Measurements from ENCODE around the gene SEMA6A.

DNA sequence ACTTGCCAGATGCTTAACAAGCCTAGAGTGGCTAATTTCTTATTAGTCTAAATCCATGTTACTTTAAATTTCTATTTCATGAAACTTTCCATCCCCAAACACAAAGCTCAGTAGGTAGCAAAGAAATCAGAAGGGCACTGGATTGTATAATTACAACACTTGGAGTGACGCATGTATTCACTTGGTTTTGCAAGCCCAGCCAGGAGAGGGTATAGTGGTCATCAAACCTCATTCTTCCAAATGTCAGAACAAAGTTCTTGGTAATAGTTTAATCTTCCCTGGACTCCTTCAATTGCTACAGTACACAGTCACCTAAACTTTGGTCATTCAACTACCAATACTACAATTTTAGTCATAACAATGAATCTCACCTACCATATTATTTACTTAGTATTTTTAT lies 112.1 kb downstream of the SEMA6A start:
- no peak for TF ChIP-seq POLR2A (IDR thresholded peaks at IDR 0.05; ENCODE audit: low read length)
- no peak for TF ChIP-seq GATA1 (IDR thresholded peaks at IDR 0.05; ENCODE audit: low read depth, low read length)
